Hepatocyte (in vitro differentiated cells): ENCODE data around the gene DIAPH2.

Source experiments
- EZH2 ChIP-seq: fragments of 200-600 bp; sonication (generic); IDR thresholded peaks from 2 replicates; pipeline ENCODE4 v1.6.1; 2016; ENCODE audit warnings: antibody characterized with exemption, mild to moderate bottlenecking, borderline replicate concordance
- TF ChIP-seq, protein P1 (sequence below): fragments of 200-600 bp; sonication (generic); IDR thresholded peaks from 2 replicates; pipeline ENCODE4 v1.5.1; 2016; ENCODE audit warnings: antibody characterized with exemption, mild to moderate bottlenecking; ENCODE audit not compliant: poor library complexity

DNA sequence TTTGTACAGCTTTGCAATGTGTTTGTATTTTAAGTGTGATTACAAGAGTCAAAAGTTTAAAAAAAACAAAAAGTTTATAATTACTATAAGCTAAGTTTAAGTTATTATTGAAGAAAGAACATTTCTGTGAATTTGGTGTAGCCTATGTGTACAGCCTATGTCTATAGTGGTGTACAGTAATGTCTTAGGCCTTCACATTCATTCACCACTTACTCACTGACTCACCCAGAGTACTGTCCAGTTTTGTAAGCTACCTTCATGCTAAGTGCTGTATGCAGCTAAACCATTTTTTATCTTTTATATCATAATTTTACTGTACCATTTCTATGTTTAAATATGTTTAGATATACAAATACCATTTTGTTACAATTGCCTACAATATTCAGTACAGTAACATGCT is 381.3 kb downstream of the DIAPH2 start:
- TF ChIP-seq, protein P1, sequence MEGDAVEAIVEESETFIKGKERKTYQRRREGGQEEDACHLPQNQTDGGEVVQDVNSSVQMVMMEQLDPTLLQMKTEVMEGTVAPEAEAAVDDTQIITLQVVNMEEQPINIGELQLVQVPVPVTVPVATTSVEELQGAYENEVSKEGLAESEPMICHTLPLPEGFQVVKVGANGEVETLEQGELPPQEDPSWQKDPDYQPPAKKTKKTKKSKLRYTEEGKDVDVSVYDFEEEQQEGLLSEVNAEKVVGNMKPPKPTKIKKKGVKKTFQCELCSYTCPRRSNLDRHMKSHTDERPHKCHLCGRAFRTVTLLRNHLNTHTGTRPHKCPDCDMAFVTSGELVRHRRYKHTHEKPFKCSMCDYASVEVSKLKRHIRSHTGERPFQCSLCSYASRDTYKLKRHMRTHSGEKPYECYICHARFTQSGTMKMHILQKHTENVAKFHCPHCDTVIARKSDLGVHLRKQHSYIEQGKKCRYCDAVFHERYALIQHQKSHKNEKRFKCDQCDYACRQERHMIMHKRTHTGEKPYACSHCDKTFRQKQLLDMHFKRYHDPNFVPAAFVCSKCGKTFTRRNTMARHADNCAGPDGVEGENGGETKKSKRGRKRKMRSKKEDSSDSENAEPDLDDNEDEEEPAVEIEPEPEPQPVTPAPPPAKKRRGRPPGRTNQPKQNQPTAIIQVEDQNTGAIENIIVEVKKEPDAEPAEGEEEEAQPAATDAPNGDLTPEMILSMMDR: no peak
- no peak for TF ChIP-seq EZH2
